Measurements from ENCODE around the gene ZBTB40. TPM values are rescaled to one million over a fixed set of nuclear protein-coding genes. Genes with fewer than 3 reads are reported as not detected.

The ZBTB40 gene
- total and polyA plus RNA-seq, 9 of the 15 experiments (the other 6 are each of a cell fraction or from before 2014, with no cell fraction given), result 2.6 to 26.0 (median 18.8) TPM

GRCh38 chr1:22417466-22417865 lies 34.2 kb upstream of the ZBTB40 start:
- peaks cover 18 to 37% of the 10 kb centered on the region in 2 experiments for H3K27me3 ChIP-seq (ENCODE audit: control insufficient read depth in 2 of 2, insufficient read depth in 2 of 2, low read length in 2 of 2)
- FAIRE-seq, result no peak
- H2AFZ ChIP-seq (ENCODE audit: low read depth, low read length), result no peak overlapping the region
- no peaks in the 10 kb centered on the region for H3K9me3 ChIP-seq (replicated peaks; ENCODE audit: control insufficient read depth, insufficient read depth, low read depth, low read length)
- in situ Hi-C loops (cut with MboI) (loop anchor here (5.0 kb wide), 2 partner anchors 230 to 285 kb away; no protein-coding TSS in a partner anchor), intact Hi-C loops (cut with micrococcal nuclease) (loop anchor here (2.0 to 10.0 kb wide), 2 partner anchors 203 to 285 kb away; no protein-coding TSS in a partner anchor)
- H4K20me1 ChIP-seq (replicated peaks; ENCODE audit: control insufficient read depth, insufficient read depth, low read length), result no peaks in the 10 kb centered on the region
- no peaks in the 10 kb centered on the region for H3K9me1 ChIP-seq (ENCODE audit: control insufficient read depth, insufficient read depth, low read length)
- no peak overlapping the region for H3K4me2 ChIP-seq (ENCODE audit: insufficient read depth, low read length)
- H3K4me1 ChIP-seq (replicated peaks in 1 of 2; ENCODE audit: control insufficient read depth in 2 of 2, insufficient read depth in 2 of 2, low read length in 2 of 2), result peaks cover 3 to 4% of the 10 kb centered on the region in 2 experiments; a peak in 2 of 5 replicates
- POLR2A ChIA-PET, result interaction anchor here (0.6 kb wide), 1 partner anchor 28 kb away, joined by 4 read pairs; no protein-coding TSS in a partner anchor
- BruUV-seq (replicated peaks), result no TSS peak
- no peak for TF ChIP-seq NUFIP1 (IDR thresholded peaks at IDR 0.05; ENCODE audit: partially characterized antibody)
- no peak for TF ChIP-seq PKNOX1 (IDR thresholded peaks at IDR 0.05)
- TF ChIP-seq MAFG (tag; conservative IDR thresholded peaks at IDR 0.05), result no peak
- ATAC-seq, result no peak
- no peak overlapping the region for H3K27ac ChIP-seq (ENCODE audit: extremely low read depth, low read depth, low read length)
- H3K79me2 ChIP-seq (ENCODE audit: control insufficient read depth, insufficient read depth, low read length), result no peaks in the 10 kb centered on the region
- H3K9ac ChIP-seq (ENCODE audit: insufficient read depth in 1 of 2, low read depth in 2 of 2, low read length in 2 of 2), result no peak overlapping the region
- H3K4me3 ChIP-seq, result no peak overlapping the region
- under 1% methylated on average over 12 of the region's 12 CpGs for WGBS (ENCODE audit: insufficient coverage, low coverage, missing lambda C conversion rate)
- CTCF ChIA-PET (ENCODE audit: low intra/inter-chr PET ratio), result interaction anchor here (1.6 to 3.9 kb wide), 4 partner anchors 224 to 1186 kb away, joined by 7 to 30 read pairs (median 22); no protein-coding TSS in a partner anchor
- DNase-seq (ENCODE audit: extremely low read depth in 1 of 4, low spot score in 3 of 4), result no peak
- H3K36me3 ChIP-seq (ENCODE audit: control insufficient read depth, insufficient read depth, low read length), result no peaks in the 10 kb centered on the region

GRCh38 chr1:22418312-22418711 lies 33.3 kb upstream of the ZBTB40 start:
- H3K9me3 ChIP-seq (replicated peaks; ENCODE audit: control insufficient read depth, insufficient read depth, low read depth, low read length), result no peaks in the 10 kb centered on the region
- no peak overlapping the region for H3K9ac ChIP-seq (ENCODE audit: insufficient read depth in 1 of 2, low read depth in 2 of 2, low read length in 2 of 2)
- ChIA-PET CTCF (ENCODE audit: low intra/inter-chr PET ratio) (interaction anchor here (3.0 kb wide), 1 partner anchor 223 kb away, joined by 20 read pairs; no protein-coding TSS in a partner anchor), POLR2A (no interaction called here)
- no peak overlapping the region for H2AFZ ChIP-seq (ENCODE audit: low read depth, low read length)
- intact Hi-C loops (cut with micrococcal nuclease) (loop anchor here (10.0 kb wide), 1 partner anchor 204 kb away; no protein-coding TSS in a partner anchor), in situ Hi-C loops (cut with MboI) (loop anchor here (5.0 kb wide), 2 partner anchors 229 to 286 kb away; no protein-coding TSS in a partner anchor)
- no peak for FAIRE-seq
- no peak overlapping the region for H3K4me3 ChIP-seq
- no peak for DNase-seq (ENCODE audit: extremely low read depth in 1 of 4, low spot score in 3 of 4)
- H4K20me1 ChIP-seq (replicated peaks; ENCODE audit: control insufficient read depth, insufficient read depth, low read length), result no peaks in the 10 kb centered on the region
- WGBS (ENCODE audit: insufficient coverage, low coverage, missing lambda C conversion rate), result 0% methylated on average over 4 of the region's 4 CpGs
- no TSS peak for BruUV-seq (replicated peaks)
- peaks cover 3 to 4% of the 10 kb centered on the region in 2 experiments; a peak in 2 of 5 replicates for H3K4me1 ChIP-seq (replicated peaks in 1 of 2; ENCODE audit: control insufficient read depth in 2 of 2, insufficient read depth in 2 of 2, low read length in 2 of 2)
- no peak overlapping the region for H3K27ac ChIP-seq (ENCODE audit: extremely low read depth, low read depth, low read length)
- TF ChIP-seq ZNF785 (CRISPR knock-in tag; IDR thresholded peaks at IDR 0.05) (no peak), NFIC (IDR thresholded peaks at IDR 0.05) (no peak)
- peaks cover 11 to 28% of the 10 kb centered on the region in 2 experiments for H3K27me3 ChIP-seq (ENCODE audit: control insufficient read depth in 2 of 2, insufficient read depth in 2 of 2, low read length in 2 of 2)
- no peaks in the 10 kb centered on the region for H3K36me3 ChIP-seq (ENCODE audit: control insufficient read depth, insufficient read depth, low read length)
- no peaks in the 10 kb centered on the region for H3K9me1 ChIP-seq (ENCODE audit: control insufficient read depth, insufficient read depth, low read length)
- H3K79me2 ChIP-seq (ENCODE audit: control insufficient read depth, insufficient read depth, low read length), result no peaks in the 10 kb centered on the region
- H3K4me2 ChIP-seq (ENCODE audit: insufficient read depth, low read length), result no peak overlapping the region
- ATAC-seq, result no peak

Data from K562 (cell line).